DND-41 (cell line): Measurements from ENCODE around the gene ALPL.

Experiments
- CTCF ChIP-seq: IDR thresholded peaks from 2 replicates; pipeline ENCODE4 v1.5.1; 2012; ENCODE audit warnings: borderline replicate concordance, low read length, moderate library complexity, mild to moderate bottlenecking; ENCODE audit not compliant: poor library complexity, severe bottlenecking; ENCODE audit errors: extremely low read depth
- EZH2 ChIP-seq: IDR thresholded peaks from 3 replicates; pipeline ENCODE4 v1.6.1; 2012; ENCODE audit warnings: borderline replicate concordance, low read depth, mild to moderate bottlenecking, moderate library complexity, low read length, inconsistent platforms; ENCODE audit not compliant: severe bottlenecking

- TF ChIP-seq CTCF (no peak), EZH2 (no peak)
Measured at GRCh38 chr1:21472861-21473260, 36.4 kb upstream of the ALPL start.
